Panc1 (cell line): ENCODE data around the gene DYNC1H1. TPM values are rescaled to one million over a fixed set of nuclear protein-coding genes. Genes with fewer than 3 reads are reported as not detected.

ENCODE experiments used
- ATAC-seq: fragments of 200-7000 bp; cut with Tn5 transposase; 2 replicates; pipeline ENCODE4 v1.9.1; 2020; ENCODE audit warnings: mild to moderate bottlenecking, moderate library complexity
- BruUV-seq: library from RNA; stranded (reverse); fragments of 400-500 nt; replicated peaks from 2 replicates; lab custom pipeline; 2021; lab: Mats Ljungman, UMichigan
- CTCF ChIA-PET: fragments of 300-600 bp; sonication (Branson Sonifier 250); formaldehyde crosslinking; loops from one replicate; lab custom pipeline; 2022; ENCODE audit warnings: antibody characterized with exemption; lab: Charles Lee
- POLR2A ChIA-PET: fragments of 300-600 bp; sonication (Branson Sonifier 250); formaldehyde crosslinking; loops from one replicate; lab custom pipeline; 2022; ENCODE audit warnings: antibody characterized with exemption; lab: Charles Lee
- DNase-seq: peaks from one replicate; pipeline ENCODE4 v3.0.0-alpha.2; 2010; ENCODE audit warnings: low read depth, low spot score
- H3K27ac ChIP-seq: 2 replicates; pipeline ENCODE4 v1.5.1; 2011; ENCODE audit warnings: mild to moderate bottlenecking, low read length, inconsistent platforms
- H3K27me3 ChIP-seq: fragments of 200-500 bp; sonication (Bioruptor generic); 2 replicates; pipeline ENCODE4 v1.6.0; 2014; ENCODE audit warnings: low read length, inconsistent platforms; ENCODE audit not compliant: control insufficient read depth, insufficient read depth
- H3K36me3 ChIP-seq: fragments of 200-500 bp; sonication (Bioruptor generic); 2 replicates; pipeline ENCODE4 v1.5.1; 2014; ENCODE audit warnings: inconsistent platforms, mild to moderate bottlenecking, low read length, moderate library complexity; ENCODE audit not compliant: control insufficient read depth, insufficient read depth
- H3K4me1 ChIP-seq: 2 replicates; pipeline ENCODE4 v1.5.1; 2011; ENCODE audit warnings: inconsistent platforms, mild to moderate bottlenecking, low read length, moderate library complexity; ENCODE audit not compliant: control insufficient read depth, insufficient read depth
- H3K4me3 ChIP-seq, 2 experiments: 2 replicates each; pipeline ENCODE4 v1.5.1; 2011 to 2012; ENCODE audit warnings: low read depth in 2 of 2, low read length in 2 of 2, mild to moderate bottlenecking in 2 of 2, inconsistent platforms in 1 of 2, moderate library complexity in 1 of 2
- H3K9me3 ChIP-seq: fragments of 200-500 bp; sonication (Bioruptor generic); 2 replicates; pipeline ENCODE4 v1.5.1; 2014; ENCODE audit warnings: low read depth, mild to moderate bottlenecking, inconsistent platforms, low read length, moderate library complexity; ENCODE audit not compliant: control insufficient read depth, insufficient read depth
- POLR2AphosphoS5 ChIP-seq: IDR thresholded peaks from 2 replicates; pipeline ENCODE4 v1.6.1; 2012; ENCODE audit warnings: mild to moderate bottlenecking, low read depth, low read length, moderate library complexity
- SIN3A ChIP-seq: IDR thresholded peaks from 2 replicates; pipeline ENCODE4 v1.6.1; 2012; ENCODE audit warnings: low read depth, mild to moderate bottlenecking, low read length, moderate library complexity, borderline replicate concordance; ENCODE audit not compliant: insufficient read depth
- TCF7L2 ChIP-seq: IDR thresholded peaks from 2 replicates; pipeline ENCODE4 v1.6.1; 2011; ENCODE audit warnings: mild to moderate bottlenecking, low read depth, low read length, inconsistent platforms
- in situ Hi-C: cut with HindIII; loops from 2 replicates; pipeline ENCODE4 v1.10.0; 2016; ENCODE audit warnings: low sequenced_read_pairs, low pct_unique_long_range_greater_than_20kb
- intact Hi-C: fragments of 100-400 bp; cut with micrococcal nuclease; formaldehyde crosslinking; loops from one replicate; pipeline ENCODE4 v1.10.0; 2022; ENCODE audit not compliant: unreplicated experiment
- total RNA-seq: library from RNA; stranded (reverse); gene quantifications from one replicate; pipeline ENCODE4 v1.2.1, GENCODE V29; 2021; ENCODE audit not compliant: unreplicated experiment
- TF ChIP-seq, protein P1 (sequence below): fragments of 450-650 bp; IDR thresholded peaks from 2 replicates; pipeline ENCODE4 v1.5.1; 2017; ENCODE audit warnings: mild to moderate bottlenecking
- TF ChIP-seq, protein P2 (sequence below), 2 experiments: IDR thresholded peaks; 2 replicates each; pipeline ENCODE4 v1.6.1; 2011 to 2012; ENCODE audit warnings: low read depth in 2 of 2, control low read depth in 1 of 2, low read length in 1 of 2, mild to moderate bottlenecking in 1 of 2, moderate library complexity in 1 of 2; ENCODE audit not compliant: insufficient read depth in 1 of 2

Gene DYNC1H1
- total RNA-seq, 1 experiment from 2014 or later = 382 TPM

DNA sequence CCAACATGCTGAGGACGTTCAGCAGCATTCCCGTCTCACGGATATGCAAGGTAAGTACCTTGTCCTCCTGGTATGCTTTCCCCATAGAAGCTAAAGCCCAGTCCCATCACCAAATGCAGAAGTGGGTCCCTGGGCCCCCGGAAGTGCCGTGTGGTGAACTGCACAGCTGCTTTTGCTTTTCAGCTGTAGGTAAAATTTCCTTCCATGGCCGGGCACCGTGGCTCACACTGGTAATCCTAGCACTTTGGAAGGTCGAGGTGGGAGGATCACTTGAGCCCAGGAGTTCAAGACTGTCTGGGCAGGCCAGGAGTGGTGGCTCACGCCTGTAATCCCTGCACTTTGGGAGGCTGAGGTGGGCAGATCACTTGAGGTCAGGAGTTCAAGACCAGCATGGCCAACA lies 78.3 kb downstream of the DYNC1H1 start:
- H3K4me1 ChIP-seq = no peaks in the 10 kb centered on the region
- no peak overlapping the region for H3K27ac ChIP-seq
- CTCF ChIA-PET = no interaction called here
- DNase-seq (no peak), ATAC-seq (no peak)
- POLR2A ChIA-PET = no interaction called here
- no TSS peak for BruUV-seq
- H3K9me3 ChIP-seq = no peaks in the 10 kb centered on the region
- TF ChIP-seq, protein P1, sequence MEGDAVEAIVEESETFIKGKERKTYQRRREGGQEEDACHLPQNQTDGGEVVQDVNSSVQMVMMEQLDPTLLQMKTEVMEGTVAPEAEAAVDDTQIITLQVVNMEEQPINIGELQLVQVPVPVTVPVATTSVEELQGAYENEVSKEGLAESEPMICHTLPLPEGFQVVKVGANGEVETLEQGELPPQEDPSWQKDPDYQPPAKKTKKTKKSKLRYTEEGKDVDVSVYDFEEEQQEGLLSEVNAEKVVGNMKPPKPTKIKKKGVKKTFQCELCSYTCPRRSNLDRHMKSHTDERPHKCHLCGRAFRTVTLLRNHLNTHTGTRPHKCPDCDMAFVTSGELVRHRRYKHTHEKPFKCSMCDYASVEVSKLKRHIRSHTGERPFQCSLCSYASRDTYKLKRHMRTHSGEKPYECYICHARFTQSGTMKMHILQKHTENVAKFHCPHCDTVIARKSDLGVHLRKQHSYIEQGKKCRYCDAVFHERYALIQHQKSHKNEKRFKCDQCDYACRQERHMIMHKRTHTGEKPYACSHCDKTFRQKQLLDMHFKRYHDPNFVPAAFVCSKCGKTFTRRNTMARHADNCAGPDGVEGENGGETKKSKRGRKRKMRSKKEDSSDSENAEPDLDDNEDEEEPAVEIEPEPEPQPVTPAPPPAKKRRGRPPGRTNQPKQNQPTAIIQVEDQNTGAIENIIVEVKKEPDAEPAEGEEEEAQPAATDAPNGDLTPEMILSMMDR = no peak
- TF ChIP-seq SIN3A = no peak
- no peak for TF ChIP-seq POLR2AphosphoS5
- TF ChIP-seq, protein P2, sequence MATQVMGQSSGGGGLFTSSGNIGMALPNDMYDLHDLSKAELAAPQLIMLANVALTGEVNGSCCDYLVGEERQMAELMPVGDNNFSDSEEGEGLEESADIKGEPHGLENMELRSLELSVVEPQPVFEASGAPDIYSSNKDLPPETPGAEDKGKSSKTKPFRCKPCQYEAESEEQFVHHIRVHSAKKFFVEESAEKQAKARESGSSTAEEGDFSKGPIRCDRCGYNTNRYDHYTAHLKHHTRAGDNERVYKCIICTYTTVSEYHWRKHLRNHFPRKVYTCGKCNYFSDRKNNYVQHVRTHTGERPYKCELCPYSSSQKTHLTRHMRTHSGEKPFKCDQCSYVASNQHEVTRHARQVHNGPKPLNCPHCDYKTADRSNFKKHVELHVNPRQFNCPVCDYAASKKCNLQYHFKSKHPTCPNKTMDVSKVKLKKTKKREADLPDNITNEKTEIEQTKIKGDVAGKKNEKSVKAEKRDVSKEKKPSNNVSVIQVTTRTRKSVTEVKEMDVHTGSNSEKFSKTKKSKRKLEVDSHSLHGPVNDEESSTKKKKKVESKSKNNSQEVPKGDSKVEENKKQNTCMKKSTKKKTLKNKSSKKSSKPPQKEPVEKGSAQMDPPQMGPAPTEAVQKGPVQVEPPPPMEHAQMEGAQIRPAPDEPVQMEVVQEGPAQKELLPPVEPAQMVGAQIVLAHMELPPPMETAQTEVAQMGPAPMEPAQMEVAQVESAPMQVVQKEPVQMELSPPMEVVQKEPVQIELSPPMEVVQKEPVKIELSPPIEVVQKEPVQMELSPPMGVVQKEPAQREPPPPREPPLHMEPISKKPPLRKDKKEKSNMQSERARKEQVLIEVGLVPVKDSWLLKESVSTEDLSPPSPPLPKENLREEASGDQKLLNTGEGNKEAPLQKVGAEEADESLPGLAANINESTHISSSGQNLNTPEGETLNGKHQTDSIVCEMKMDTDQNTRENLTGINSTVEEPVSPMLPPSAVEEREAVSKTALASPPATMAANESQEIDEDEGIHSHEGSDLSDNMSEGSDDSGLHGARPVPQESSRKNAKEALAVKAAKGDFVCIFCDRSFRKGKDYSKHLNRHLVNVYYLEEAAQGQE (IDR thresholded peaks at IDR 0.05; ENCODE audit: insufficient read depth in 1 of 2, low read depth in 2 of 2, low read length in 1 of 2) = no peak
- TF ChIP-seq TCF7L2 = no peak
- no peak overlapping the region for H3K4me3 ChIP-seq
- in situ Hi-C loops (no loop called here), intact Hi-C loops (no loop called here)
- H3K27me3 ChIP-seq = no peaks in the 10 kb centered on the region
- peaks cover 6% of the 10 kb centered on the region for H3K36me3 ChIP-seq

DNA sequence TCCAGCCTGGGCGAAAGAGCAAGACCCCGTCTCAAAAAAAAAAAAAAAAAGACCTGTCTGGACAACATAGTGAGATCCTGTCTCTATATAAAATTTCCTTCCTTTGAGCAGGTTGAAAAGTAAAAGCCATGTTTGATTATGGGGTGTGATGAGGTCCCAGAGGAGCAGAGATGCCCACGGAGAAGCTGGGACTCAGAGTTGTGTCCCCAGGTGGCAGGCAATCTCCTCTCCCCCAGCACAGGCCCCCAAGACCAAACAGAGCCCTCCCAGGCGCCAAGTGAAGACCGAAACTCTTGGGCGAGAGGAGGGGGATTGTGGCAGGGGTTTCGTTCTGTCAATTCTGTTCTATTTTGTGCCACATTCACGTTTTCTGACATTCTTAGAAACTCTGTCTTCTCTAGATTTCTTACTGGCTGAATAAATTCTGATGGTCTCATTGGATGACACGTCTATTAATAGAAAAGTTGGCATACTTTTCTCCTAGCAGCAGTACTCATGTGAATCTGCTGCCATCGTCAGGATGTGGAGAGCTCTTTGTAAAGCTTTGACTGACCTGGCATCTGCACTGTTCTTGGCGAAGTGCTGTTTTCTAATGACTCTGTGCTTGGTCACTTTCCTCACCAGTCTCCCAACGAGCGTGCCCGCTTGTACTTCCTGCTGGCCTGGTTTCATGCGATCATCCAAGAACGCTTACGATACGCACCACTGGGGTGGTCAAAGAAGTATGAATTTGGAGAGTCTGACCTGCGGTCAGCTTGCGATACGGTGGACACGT lies 79.1 kb downstream of the DYNC1H1 start:
- no peak for ATAC-seq
- Histone ChIP-seq H3K4me3 (no peak overlapping the region), H3K27ac (no peak overlapping the region), H3K36me3 (peaks cover 5% of the 10 kb centered on the region), H3K27me3 (no peaks in the 10 kb centered on the region), H3K4me1 (no peaks in the 10 kb centered on the region), H3K9me3 (no peaks in the 10 kb centered on the region)
- ChIA-PET POLR2A (interaction anchor here (0.5 kb wide), 1 partner anchor 45 kb away, joined by 5 read pairs; no protein-coding TSS in a partner anchor), CTCF (no interaction called here)
- BruUV-seq = no TSS peak
- in situ Hi-C loops = no loop called here
- no peak for TF ChIP-seq SIN3A
- TF ChIP-seq, protein P1 = no peak
- TF ChIP-seq, protein P2 (IDR thresholded peaks at IDR 0.05; ENCODE audit: insufficient read depth in 1 of 2, low read depth in 2 of 2, low read length in 1 of 2) = no peak
- no peak for TF ChIP-seq TCF7L2
- no peak for TF ChIP-seq POLR2AphosphoS5
- no peak for DNase-seq
- intact Hi-C loops = no loop called here
